HEK293 (cell line): ENCODE measurements around the gene ZDHHC11.
A peak's percentile ranks its signal among the peaks of the same experiment; 100 is the strongest.
"Not testable (repeated sequence)": the region's sequence is repeated elsewhere in the genome, so short reads cannot be mapped to it uniquely, and the experiment has no call there.

Experiments
- CTCF ChIA-PET: fragments of 350-600 bp; formaldehyde crosslinking; extraction: SDS; loops from one replicate; lab custom pipeline; 2021; ENCODE audit warnings: antibody characterized with exemption; lab: Yijun Ruan, JAX
- POLR2A ChIA-PET: fragments of 300-600 bp; formaldehyde crosslinking; extraction: SDS; loops from one replicate; lab custom pipeline; 2020; ENCODE audit warnings: antibody characterized with exemption, inconsistent platforms; lab: Yijun Ruan, JAX
- H3K27ac ChIP-seq: fragments of 200-500 bp; sonication (Bioruptor generic); 2 replicates; pipeline ENCODE4 v1.5.1; 2014; ENCODE audit warnings: low read depth, low read length, control low read depth, inconsistent platforms; ENCODE audit errors: extremely low read depth
- H3K36me3 ChIP-seq, 2 experiments: fragments of 200-500 bp in 1 of 2; sonication (Bioruptor generic) in 1 of 2; 1 replicate in 1 of 2; 2 replicates in 1 of 2; pipeline ENCODE4 v1.5.1; 2014 to 2017; ENCODE audit warnings: inconsistent platforms in 2 of 2, low read length in 2 of 2; ENCODE audit not compliant: control insufficient read depth in 2 of 2, insufficient read depth in 1 of 2
- H3K4me1 ChIP-seq: fragments of 200-500 bp; sonication (Bioruptor generic); 2 replicates; pipeline ENCODE4 v1.5.1; 2014; ENCODE audit warnings: mild to moderate bottlenecking, low read length, inconsistent platforms; ENCODE audit not compliant: control insufficient read depth, insufficient read depth
- H3K4me3 ChIP-seq: 2 replicates; pipeline ENCODE4 v1.5.1; 2011; ENCODE audit warnings: low read depth, mild to moderate bottlenecking, control low read depth, low read length, moderate library complexity
- H3K9me3 ChIP-seq: fragments of 200-500 bp; sonication (Bioruptor generic); 2 replicates; pipeline ENCODE4 v1.5.1; 2014; ENCODE audit warnings: low read depth, low read length, inconsistent platforms; ENCODE audit not compliant: control insufficient read depth, insufficient read depth
- FEZF1 ChIP-seq: fragments of 450-650 bp; formaldehyde crosslinking; IDR thresholded peaks from 2 replicates; pipeline ENCODE4 v1.5.1; 2016; ENCODE audit warnings: missing biosample characterization, missing genetic modification characterization
- ZBTB21 ChIP-seq: fragments of 450-650 bp; formaldehyde crosslinking; IDR thresholded peaks from 2 replicates; pipeline ENCODE4 v1.5.1; 2017; ENCODE audit warnings: missing biosample characterization, missing genetic modification characterization
- ZNF140 ChIP-seq: fragments of 450-650 bp; formaldehyde crosslinking; IDR thresholded peaks from 2 replicates; pipeline ENCODE4 v1.5.1; 2016; ENCODE audit warnings: missing biosample characterization, missing genetic modification characterization
- ZNF184 ChIP-seq: fragments of 450-650 bp; IDR thresholded peaks from 2 replicates; pipeline ENCODE4 v1.5.1; 2018; ENCODE audit warnings: missing biosample characterization, mild to moderate bottlenecking, missing genetic modification characterization
- ZNF202 ChIP-seq: fragments of 450-650 bp; formaldehyde crosslinking; IDR thresholded peaks from 2 replicates; pipeline ENCODE4 v1.5.1; 2016; ENCODE audit warnings: missing biosample characterization, missing genetic modification characterization, borderline replicate concordance
- ZNF239 ChIP-seq: fragments of 450-650 bp; formaldehyde crosslinking; IDR thresholded peaks from 2 replicates; pipeline ENCODE4 v1.5.1; 2016; ENCODE audit warnings: missing biosample characterization, missing genetic modification characterization
- ZNF37A ChIP-seq: fragments of 450-650 bp; IDR thresholded peaks from 2 replicates; pipeline ENCODE4 v1.5.1; 2018; ENCODE audit warnings: missing biosample characterization, missing genetic modification characterization
- ZNF433 ChIP-seq: fragments of 450-650 bp; formaldehyde crosslinking; IDR thresholded peaks from 2 replicates; pipeline ENCODE4 v1.5.1; 2016; ENCODE audit warnings: missing biosample characterization, missing genetic modification characterization, low read depth
- ZNF560 ChIP-seq: fragments of 450-650 bp; formaldehyde crosslinking; IDR thresholded peaks from 2 replicates; pipeline ENCODE4 v1.5.1; 2017; ENCODE audit warnings: missing biosample characterization, missing genetic modification characterization, borderline replicate concordance
- ZNF571 ChIP-seq: fragments of 450-650 bp; formaldehyde crosslinking; IDR thresholded peaks from 2 replicates; pipeline ENCODE4 v1.5.0; 2017; ENCODE audit warnings: missing biosample characterization, missing genetic modification characterization
- ZNF658 ChIP-seq: fragments of 450-650 bp; formaldehyde crosslinking; IDR thresholded peaks from 2 replicates; pipeline ENCODE4; 2016; ENCODE audit warnings: missing biosample characterization, missing genetic modification characterization
- ZNF777 ChIP-seq: fragments of 450-650 bp; formaldehyde crosslinking; IDR thresholded peaks from 2 replicates; pipeline ENCODE4 v1.5.1; 2017; ENCODE audit warnings: missing biosample characterization, missing genetic modification characterization, borderline replicate concordance
- ZSCAN16 ChIP-seq: fragments of 450-650 bp; formaldehyde crosslinking; IDR thresholded peaks from 2 replicates; pipeline ENCODE4 v1.5.1; 2016; ENCODE audit warnings: missing biosample characterization, missing genetic modification characterization
- ZSCAN23 ChIP-seq: fragments of 450-650 bp; formaldehyde crosslinking; IDR thresholded peaks from 2 replicates; pipeline ENCODE4 v1.5.1; 2016; ENCODE audit warnings: missing biosample characterization, missing genetic modification characterization
- TF ChIP-seq, protein P1 (sequence below): fragments of 450-650 bp; formaldehyde crosslinking; IDR thresholded peaks from 2 replicates; pipeline ENCODE4 v1.5.1; 2016; ENCODE audit warnings: missing biosample characterization, missing genetic modification characterization
- TF ChIP-seq, protein P2 (sequence below): fragments of 450-650 bp; formaldehyde crosslinking; IDR thresholded peaks from 2 replicates; pipeline ENCODE4 v1.5.1; 2016; ENCODE audit warnings: missing biosample characterization, missing genetic modification characterization

Gene ZDHHC11

GRCh38 chr5:816176-816575 lies 34.6 kb downstream of the ZDHHC11 start:
- no peaks in the 10 kb centered on the region for H3K4me1 ChIP-seq
- TF ChIP-seq ZNF184 (no peak), ZNF37A (tag by site-specific recombination) (no peak), ZNF140 (tag by site-specific recombination) (no peak), ZSCAN23 (no peak), ZNF777 (tag by site-specific recombination) (no peak), ZNF239 (tag by site-specific recombination) (no peak), FEZF1 (tag by site-specific recombination) (no peak), ZNF658 (tag by site-specific recombination) (no peak), ZNF571 (tag by site-specific recombination) (no peak), ZBTB21 (tag by site-specific recombination) (no peak), ZNF433 (tag by site-specific recombination) (no peak), ZSCAN16 (no peak)
- TF ChIP-seq, protein P1, sequence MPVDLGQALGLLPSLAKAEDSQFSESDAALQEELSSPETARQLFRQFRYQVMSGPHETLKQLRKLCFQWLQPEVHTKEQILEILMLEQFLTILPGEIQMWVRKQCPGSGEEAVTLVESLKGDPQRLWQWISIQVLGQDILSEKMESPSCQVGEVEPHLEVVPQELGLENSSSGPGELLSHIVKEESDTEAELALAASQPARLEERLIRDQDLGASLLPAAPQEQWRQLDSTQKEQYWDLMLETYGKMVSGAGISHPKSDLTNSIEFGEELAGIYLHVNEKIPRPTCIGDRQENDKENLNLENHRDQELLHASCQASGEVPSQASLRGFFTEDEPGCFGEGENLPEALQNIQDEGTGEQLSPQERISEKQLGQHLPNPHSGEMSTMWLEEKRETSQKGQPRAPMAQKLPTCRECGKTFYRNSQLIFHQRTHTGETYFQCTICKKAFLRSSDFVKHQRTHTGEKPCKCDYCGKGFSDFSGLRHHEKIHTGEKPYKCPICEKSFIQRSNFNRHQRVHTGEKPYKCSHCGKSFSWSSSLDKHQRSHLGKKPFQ, result no peak
- TF ChIP-seq, protein P2, sequence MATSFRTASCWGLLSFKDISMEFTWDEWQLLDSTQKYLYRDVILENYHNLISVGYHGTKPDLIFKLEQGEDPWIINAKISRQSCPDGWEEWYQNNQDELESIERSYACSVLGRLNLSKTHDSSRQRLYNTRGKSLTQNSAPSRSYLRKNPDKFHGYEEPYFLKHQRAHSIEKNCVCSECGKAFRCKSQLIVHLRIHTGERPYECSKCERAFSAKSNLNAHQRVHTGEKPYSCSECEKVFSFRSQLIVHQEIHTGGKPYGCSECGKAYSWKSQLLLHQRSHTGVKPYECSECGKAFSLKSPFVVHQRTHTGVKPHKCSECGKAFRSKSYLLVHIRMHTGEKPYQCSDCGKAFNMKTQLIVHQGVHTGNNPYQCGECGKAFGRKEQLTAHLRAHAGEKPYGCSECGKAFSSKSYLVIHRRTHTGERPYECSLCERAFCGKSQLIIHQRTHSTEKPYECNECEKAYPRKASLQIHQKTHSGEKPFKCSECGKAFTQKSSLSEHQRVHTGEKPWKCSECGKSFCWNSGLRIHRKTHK, result no peak
- TF ChIP-seq, all 188 proteins: peak for 0
- Histone ChIP-seq H3K4me3 (no peak overlapping the region), H3K36me3 (peaks cover 4 to 7% of the 10 kb centered on the region in 2 experiments), H3K9me3 (no peaks in the 10 kb centered on the region; the same call in 1 of the 2 replicates), H3K27ac (no peak overlapping the region)
- CTCF ChIA-PET, result interaction anchor here (1.2 kb wide), 1 partner anchor 370 kb away, joined by 4 read pairs; no protein-coding TSS in a partner anchor
- POLR2A ChIA-PET, result no interaction called here

- POLR2A ChIA-PET, result no interaction called here
- H3K4me3 ChIP-seq, result no peak overlapping the region
Observed at GRCh38 chr5:815449-815848, 35.3 kb downstream of the ZDHHC11 start.

GRCh38 chr5:813575-813974 lies 37.2 kb downstream of the ZDHHC11 start:
- H3K9me3 ChIP-seq, POLR2A ChIA-PET, CTCF ChIA-PET, H3K4me1 ChIP-seq, H3K27ac ChIP-seq, H3K4me3 ChIP-seq, H3K36me3 ChIP-seq: not testable (repeated sequence)

More at GRCh38 chr5:815449-815848, 35.3 kb downstream of the ZDHHC11 start:
- Histone ChIP-seq H3K9me3 (no peaks in the 10 kb centered on the region; the same call in 1 of the 2 replicates), H3K4me1 (no peaks in the 10 kb centered on the region), H3K36me3 (peaks cover 4 to 7% of the 10 kb centered on the region in 2 experiments), H3K27ac (no peak overlapping the region)
- CTCF ChIA-PET, result no interaction called here
- TF ChIP-seq ZNF184 (peak; percentile 100), ZNF560 (no peak), ZNF202 (tag by site-specific recombination) (no peak)

DNA sequence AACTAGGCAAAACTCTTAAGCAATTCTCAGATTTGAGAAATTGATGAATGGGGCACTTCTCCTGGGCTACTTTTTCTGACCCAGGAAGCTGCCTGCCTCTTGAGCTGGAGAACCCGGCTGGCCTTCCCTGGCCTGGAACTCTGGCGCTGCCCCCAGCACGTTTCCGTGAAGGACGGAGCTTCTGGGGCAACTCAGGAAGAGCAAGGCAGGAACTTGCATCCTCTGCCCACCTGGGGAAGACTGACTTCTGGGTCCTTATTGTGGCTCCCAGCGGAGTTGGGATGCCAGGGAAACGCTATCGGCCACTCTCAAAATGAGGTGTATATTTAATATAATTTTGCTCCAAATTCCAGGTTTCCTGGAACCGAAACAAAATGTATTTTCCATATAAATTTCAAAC lies 39.4 kb downstream of the ZDHHC11 start:
- H3K36me3 ChIP-seq, CTCF ChIA-PET, H3K4me3 ChIP-seq, H3K4me1 ChIP-seq, H3K27ac ChIP-seq, H3K9me3 ChIP-seq, POLR2A ChIA-PET: not testable (repeated sequence)

DNA sequence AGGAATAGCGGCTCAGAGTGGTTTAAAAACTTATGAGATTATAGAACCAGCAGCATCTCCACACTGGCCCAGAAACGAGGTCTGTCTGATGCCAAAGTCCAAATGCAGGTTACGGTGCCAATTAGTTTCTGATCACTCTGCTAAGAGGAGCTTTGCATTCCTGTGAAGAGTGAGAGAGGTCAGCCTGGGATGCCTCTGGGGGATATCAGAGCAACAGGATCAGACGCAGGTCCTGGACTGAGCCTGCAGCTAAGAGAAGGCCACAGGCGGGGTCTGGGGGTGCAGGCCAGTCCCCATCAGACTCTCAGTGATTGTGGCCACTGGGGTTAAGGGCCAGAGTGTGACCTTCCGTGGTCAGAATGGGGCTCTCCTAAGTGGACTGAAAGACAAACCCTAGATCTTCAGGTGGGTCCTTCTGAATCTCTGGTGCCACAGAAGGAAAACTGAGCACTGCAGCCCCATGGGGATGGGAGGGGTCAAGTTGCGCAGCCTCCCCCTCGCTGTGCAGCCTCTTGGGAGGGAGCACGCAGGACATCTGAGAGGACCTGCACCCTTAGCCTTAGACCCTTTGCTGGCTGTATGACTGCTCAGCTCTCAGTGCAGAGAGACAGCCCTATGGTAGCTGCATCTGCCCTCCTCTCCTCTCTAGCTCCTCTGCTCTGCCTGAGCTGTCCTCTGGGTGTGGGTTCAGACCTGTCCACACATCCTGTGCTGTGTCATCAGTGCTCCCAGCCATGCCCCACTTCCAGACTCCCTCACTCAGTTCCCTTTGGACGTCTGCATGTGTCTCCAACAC lies 42.9 kb downstream of the ZDHHC11 start:
- H3K27ac ChIP-seq, H3K9me3 ChIP-seq, H3K4me3 ChIP-seq, POLR2A ChIA-PET, H3K36me3 ChIP-seq, H3K4me1 ChIP-seq, CTCF ChIA-PET: not testable (repeated sequence)
